DOHH2 (cell line): Measurements from ENCODE around the gene VSNL1.

ENCODE experiments used
- H3F3A ChIP-seq: fragments of 200-600 bp; sonication (generic), shearing (Covaris generic); 2 replicates; pipeline ENCODE4 v1.6.0; 2016; ENCODE audit warnings: antibody characterized with exemption, mild to moderate bottlenecking; ENCODE audit not compliant: control insufficient read depth, insufficient read depth
- H3K27ac ChIP-seq: fragments of 200-600 bp; sonication (generic); 2 replicates; pipeline ENCODE4 v1.5.1; 2014; ENCODE audit warnings: low read depth, mild to moderate bottlenecking, low read length, moderate library complexity
- H3K27me3 ChIP-seq: fragments of 200-600 bp; sonication (generic); 2 replicates; pipeline ENCODE4 v1.6.1; 2014; ENCODE audit warnings: mild to moderate bottlenecking, low read length, mixed read lengths; ENCODE audit not compliant: control insufficient read depth
- H3K36me3 ChIP-seq: fragments of 200-600 bp; sonication (generic); 2 replicates; pipeline ENCODE4 v1.6.1; 2014; ENCODE audit warnings: mild to moderate bottlenecking, low read length, moderate library complexity, mixed read lengths; ENCODE audit not compliant: control insufficient read depth
- H3K4me1 ChIP-seq: fragments of 200-600 bp; sonication (generic); 2 replicates; pipeline ENCODE4 v1.6.1; 2014; ENCODE audit warnings: mild to moderate bottlenecking, low read length, mixed read lengths; ENCODE audit not compliant: control insufficient read depth
- H3K4me2 ChIP-seq: fragments of 200-600 bp; sonication (generic); 2 replicates; pipeline ENCODE4 v1.6.0; 2014; ENCODE audit warnings: mild to moderate bottlenecking, low read length, moderate library complexity
- H3K4me3 ChIP-seq: fragments of 200-600 bp; sonication (generic); 2 replicates; pipeline ENCODE4 v1.5.1; 2014; ENCODE audit warnings: mild to moderate bottlenecking, low read length, mixed read lengths
- H3K79me2 ChIP-seq: fragments of 200-600 bp; sonication (generic); 2 replicates; pipeline ENCODE4 v1.6.1; 2014; ENCODE audit warnings: mild to moderate bottlenecking, low read length, mixed read lengths; ENCODE audit not compliant: control insufficient read depth
- H3K9me2 ChIP-seq: fragments of 200-600 bp; sonication (generic); replicated peaks from 2 replicates; pipeline ENCODE4 v1.6.1; 2014; ENCODE audit warnings: mild to moderate bottlenecking, low read length, mixed read lengths; ENCODE audit not compliant: control insufficient read depth
- H3K9me3 ChIP-seq: fragments of 200-600 bp; sonication (generic); 2 replicates; pipeline ENCODE4 v1.6.1; 2014; ENCODE audit warnings: antibody characterized with exemption, low read length, mixed read lengths; ENCODE audit not compliant: control insufficient read depth, insufficient read depth
- H4K20me1 ChIP-seq: fragments of 200-600 bp; sonication (generic); 2 replicates; pipeline ENCODE4 v1.6.0; 2014; ENCODE audit warnings: low read depth, mild to moderate bottlenecking, antibody characterized with exemption, low read length, moderate library complexity; ENCODE audit not compliant: control insufficient read depth, insufficient read depth
- EZH2phosphoT487 ChIP-seq: fragments of 200-600 bp; sonication (generic); IDR thresholded peaks from 2 replicates; pipeline ENCODE4 v1.6.1; 2017; ENCODE audit warnings: borderline replicate concordance, mild to moderate bottlenecking, antibody characterized with exemption, low read length, moderate library complexity, mixed read lengths
- TF ChIP-seq, protein P1 (sequence below): fragments of 200-600 bp; sonication (generic); IDR thresholded peaks from one replicate; pipeline ENCODE4 v1.5.1; 2014; ENCODE audit warnings: antibody characterized with exemption, mild to moderate bottlenecking, low read depth, low read length; ENCODE audit not compliant: poor library complexity, severe bottlenecking

VSNL1 gene

DNA sequence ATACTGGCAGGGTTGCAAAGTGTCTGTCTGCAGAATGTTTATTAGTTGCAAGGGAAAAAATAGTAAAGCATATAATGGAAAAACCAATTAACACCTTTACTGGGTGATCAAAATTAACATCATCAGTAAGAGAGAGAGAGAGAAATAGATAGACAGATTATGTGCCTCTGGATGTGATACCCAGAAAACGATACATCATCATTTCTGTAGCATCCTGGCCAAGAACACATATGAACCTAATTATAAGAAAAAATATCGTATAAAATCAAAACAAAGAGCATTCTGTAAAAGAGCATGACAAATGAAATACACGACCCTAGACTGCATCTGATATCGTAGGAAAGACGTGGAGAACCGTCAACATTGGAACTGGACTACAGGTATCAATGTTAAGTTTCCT lies 148.5 kb downstream of the VSNL1 start:
- Histone ChIP-seq H3K27ac (no peak overlapping the region), H3K4me1 (no peaks in the 10 kb centered on the region), H3K9me2 (no peaks in the 10 kb centered on the region), H3K4me2 (no peak overlapping the region), H3K79me2 (0 out of 2 replicates have a peak, but pooled peaks cover 3% of the 10 kb centered on the region), H3K4me3 (no peak overlapping the region), H3K36me3 (peaks cover 75% of the 10 kb centered on the region), H3K27me3 (no peaks in the 10 kb centered on the region), H3F3A (no peaks in the 10 kb centered on the region), H3K9me3 (no peaks in the 10 kb centered on the region), H4K20me1 (no peaks in the 10 kb centered on the region)
- TF ChIP-seq EZH2phosphoT487: no peak
- TF ChIP-seq, protein P1, sequence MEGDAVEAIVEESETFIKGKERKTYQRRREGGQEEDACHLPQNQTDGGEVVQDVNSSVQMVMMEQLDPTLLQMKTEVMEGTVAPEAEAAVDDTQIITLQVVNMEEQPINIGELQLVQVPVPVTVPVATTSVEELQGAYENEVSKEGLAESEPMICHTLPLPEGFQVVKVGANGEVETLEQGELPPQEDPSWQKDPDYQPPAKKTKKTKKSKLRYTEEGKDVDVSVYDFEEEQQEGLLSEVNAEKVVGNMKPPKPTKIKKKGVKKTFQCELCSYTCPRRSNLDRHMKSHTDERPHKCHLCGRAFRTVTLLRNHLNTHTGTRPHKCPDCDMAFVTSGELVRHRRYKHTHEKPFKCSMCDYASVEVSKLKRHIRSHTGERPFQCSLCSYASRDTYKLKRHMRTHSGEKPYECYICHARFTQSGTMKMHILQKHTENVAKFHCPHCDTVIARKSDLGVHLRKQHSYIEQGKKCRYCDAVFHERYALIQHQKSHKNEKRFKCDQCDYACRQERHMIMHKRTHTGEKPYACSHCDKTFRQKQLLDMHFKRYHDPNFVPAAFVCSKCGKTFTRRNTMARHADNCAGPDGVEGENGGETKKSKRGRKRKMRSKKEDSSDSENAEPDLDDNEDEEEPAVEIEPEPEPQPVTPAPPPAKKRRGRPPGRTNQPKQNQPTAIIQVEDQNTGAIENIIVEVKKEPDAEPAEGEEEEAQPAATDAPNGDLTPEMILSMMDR: no peak

DNA sequence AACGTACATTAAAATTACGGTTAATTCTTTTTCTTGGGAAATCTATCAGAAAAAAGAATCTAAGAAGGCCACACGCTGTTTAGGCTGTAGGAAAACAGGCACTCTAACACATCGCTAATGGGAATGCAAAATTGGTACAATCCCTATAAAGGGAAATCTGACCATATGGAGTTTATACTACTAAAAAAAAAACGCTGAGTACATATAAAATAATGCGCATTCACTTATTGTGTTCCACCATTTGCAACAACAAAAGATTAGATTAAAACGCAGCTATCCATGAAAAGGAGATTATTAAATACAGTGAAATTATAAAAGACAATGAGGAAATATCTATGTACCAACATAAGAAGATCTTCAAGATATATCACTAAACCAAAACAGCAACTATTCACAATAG lies 150.3 kb downstream of the VSNL1 start:
- no peak overlapping the region for H3K4me2 ChIP-seq
- H3K4me1 ChIP-seq: no peaks in the 10 kb centered on the region
- H3K79me2 ChIP-seq: 0 out of 2 replicates have a peak, but pooled peaks cover 3% of the 10 kb centered on the region
- H3F3A ChIP-seq: no peaks in the 10 kb centered on the region
- no peaks in the 10 kb centered on the region for H3K9me3 ChIP-seq
- H4K20me1 ChIP-seq: no peaks in the 10 kb centered on the region
- H3K27ac ChIP-seq: no peak overlapping the region
- no peaks in the 10 kb centered on the region for H3K9me2 ChIP-seq
- TF ChIP-seq, protein P1: no peak
- no peak for TF ChIP-seq EZH2phosphoT487
- H3K4me3 ChIP-seq: no peak overlapping the region
- peaks cover 79% of the 10 kb centered on the region for H3K36me3 ChIP-seq
- no peaks in the 10 kb centered on the region for H3K27me3 ChIP-seq
